Activated T-helper 1 cell treated with anti-CD3 and anti-CD28 coated beads, Interleukin-12 subunit alpha, Interleukin-12 subunit beta, Interleukin-2, Interleukin-4 antibody, amounts not matched to agents 30 ng/mL and 10 ng/mL and 1 ng/mL, durations not matched to agents 14 hours and 24 hours and 36 hours (primary cell): ENCODE measurements around the gene TIMP3. TPM values are rescaled to one million over a fixed set of nuclear protein-coding genes. Genes with fewer than 3 reads are reported as not detected.

Experiments
- DNase-seq: peaks from one replicate; pipeline ENCODE4 v3.0.0; 2021; ENCODE audit warnings: low spot score
- H3K27ac Mint-ChIP-seq: one replicate; pipeline ENCODE4 v1.8.0; 2021; ENCODE audit warnings: mild to moderate bottlenecking, mixed read lengths
- H3K27me3 Mint-ChIP-seq: one replicate; pipeline ENCODE4 v1.8.0; 2022; ENCODE audit warnings: mild to moderate bottlenecking, moderate library complexity, mixed read lengths; ENCODE audit not compliant: insufficient read depth
- H3K36me3 Mint-ChIP-seq: one replicate; pipeline ENCODE4 v1.8.0; 2021; ENCODE audit warnings: low read depth, mixed read lengths
- H3K4me1 Mint-ChIP-seq: one replicate; pipeline ENCODE4 v1.8.0; 2021; ENCODE audit warnings: low read depth, mixed read lengths
- H3K4me3 Mint-ChIP-seq: one replicate; pipeline ENCODE4 v1.8.0; 2021; ENCODE audit warnings: mild to moderate bottlenecking, moderate library complexity, mixed read lengths
- H3K9me3 Mint-ChIP-seq: one replicate; pipeline ENCODE4 v1.8.0; 2021; ENCODE audit warnings: mixed read lengths
- intact Hi-C: fragments of 100-400 bp; cut with micrococcal nuclease; formaldehyde crosslinking; loops from one replicate; pipeline ENCODE4 v1.15.1; 2024
- total RNA-seq: library from RNA; stranded (reverse); gene quantifications from 2 replicates; pipeline ENCODE4 v1.2.3, GENCODE V29; 2022

The TIMP3 gene
- total RNA-seq, 1 donor from 2014 or later = not detected

DNA sequence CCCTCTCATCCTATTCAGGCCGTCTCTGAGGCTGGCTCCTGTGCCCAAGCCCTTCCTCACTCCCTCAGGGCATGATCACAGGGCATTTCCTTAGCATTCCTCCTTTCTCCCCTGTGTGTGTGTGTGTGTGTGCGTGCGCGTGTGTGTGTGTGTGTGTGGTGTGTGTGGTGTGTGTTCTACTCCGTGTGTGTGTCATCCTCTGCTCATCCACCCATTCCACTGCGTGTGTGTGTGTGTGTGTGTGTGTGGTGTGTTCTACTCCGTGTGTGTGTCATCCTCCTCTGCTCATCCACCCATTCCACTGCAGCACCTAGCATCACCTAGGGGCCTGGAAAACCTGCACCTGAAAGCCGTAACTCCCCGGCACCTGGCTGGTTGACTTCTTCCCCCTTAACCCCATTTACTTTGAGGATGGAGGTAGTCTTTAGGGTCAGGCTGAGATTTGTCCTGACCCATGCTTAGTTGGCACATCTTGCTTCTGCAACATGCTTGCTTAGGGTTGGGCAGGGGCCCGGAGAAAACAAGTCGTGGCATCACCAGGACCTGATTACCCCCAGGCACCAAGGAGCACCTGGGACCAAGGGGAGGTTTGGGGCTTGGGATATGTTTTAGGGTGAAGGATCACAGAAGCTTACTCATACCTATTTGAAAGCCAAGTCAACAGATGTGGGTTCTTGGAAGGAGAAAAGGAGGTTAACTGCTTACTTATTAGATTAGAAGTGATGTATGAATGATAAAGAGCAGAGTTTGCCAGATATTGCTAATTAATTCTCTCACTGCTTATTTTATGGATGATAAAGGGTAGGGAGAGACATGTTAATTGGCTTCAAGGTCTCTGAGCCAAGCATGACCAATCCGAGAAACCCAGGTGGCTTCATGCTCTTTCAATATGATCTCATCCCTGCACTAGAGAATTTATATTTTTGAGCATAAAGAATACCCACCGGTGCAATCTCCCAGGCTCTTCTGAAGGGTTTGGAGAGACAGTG, 18.9 kb downstream of the TIMP3 start:
- H3K4me1 Mint-ChIP-seq = no peaks in the 10 kb centered on the region

DNA sequence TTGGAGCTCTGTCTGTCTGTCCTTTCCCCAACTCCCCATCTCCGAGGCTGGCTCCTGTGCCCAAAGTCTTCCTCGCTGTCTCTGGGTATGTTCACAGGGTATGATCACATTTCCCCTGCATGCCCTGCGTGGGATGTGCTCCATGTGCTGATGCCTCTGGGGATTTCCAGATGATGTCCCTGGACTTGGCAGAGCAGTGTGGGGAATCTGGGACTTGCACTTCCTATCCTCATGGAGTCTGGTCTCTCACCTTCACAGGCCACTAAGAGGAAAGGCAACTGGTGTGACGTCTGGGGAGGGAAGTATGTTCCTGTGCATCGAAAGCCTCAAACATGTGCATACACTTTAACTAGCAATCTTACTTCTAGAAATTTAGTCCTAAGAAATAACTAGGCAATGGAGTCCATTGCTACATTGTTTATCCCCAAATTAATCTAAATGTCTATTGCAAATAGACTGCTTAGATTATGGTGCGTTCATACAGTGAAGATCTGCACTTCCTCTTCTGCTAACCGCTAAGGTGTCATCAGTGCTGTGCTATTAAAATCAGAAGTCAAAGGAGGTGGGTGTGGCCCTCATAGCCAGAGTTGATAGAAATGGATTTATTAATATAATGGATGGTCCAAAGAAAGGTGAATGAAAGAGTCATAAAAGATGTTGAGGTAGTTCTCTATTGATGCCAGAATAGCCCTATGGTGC, 20.8 kb downstream of the TIMP3 start:
- Mint-ChIP-seq H3K9me3 (no peaks in the 10 kb centered on the region), H3K4me3 (no peak overlapping the region), H3K36me3 (no peaks in the 10 kb centered on the region), H3K27ac (no peak overlapping the region), H3K27me3 (peaks cover 3% of the 10 kb centered on the region), H3K4me1 (no peaks in the 10 kb centered on the region)
- no peak for DNase-seq
- intact Hi-C loops = no loop called here

More for the DNA sequence above, 18.9 kb downstream of the TIMP3 start:
- Mint-ChIP-seq H3K27me3 (peaks cover 5% of the 10 kb centered on the region), H3K4me3 (no peak overlapping the region), H3K36me3 (no peaks in the 10 kb centered on the region), H3K27ac (no peak overlapping the region), H3K9me3 (no peaks in the 10 kb centered on the region)
- no peak for DNase-seq
- intact Hi-C loops = no loop called here

- Mint-ChIP-seq H3K9me3 (no peaks in the 10 kb centered on the region), H3K27ac (no peak overlapping the region), H3K4me3 (no peak overlapping the region), H3K36me3 (no peaks in the 10 kb centered on the region), H3K4me1 (no peaks in the 10 kb centered on the region), H3K27me3 (peaks cover 3% of the 10 kb centered on the region)
- intact Hi-C loops = no loop called here
- no peak for DNase-seq
These were observed 21.7 kb downstream of the TIMP3 start for GRCh38 chr22:32823024-32823730.

DNA sequence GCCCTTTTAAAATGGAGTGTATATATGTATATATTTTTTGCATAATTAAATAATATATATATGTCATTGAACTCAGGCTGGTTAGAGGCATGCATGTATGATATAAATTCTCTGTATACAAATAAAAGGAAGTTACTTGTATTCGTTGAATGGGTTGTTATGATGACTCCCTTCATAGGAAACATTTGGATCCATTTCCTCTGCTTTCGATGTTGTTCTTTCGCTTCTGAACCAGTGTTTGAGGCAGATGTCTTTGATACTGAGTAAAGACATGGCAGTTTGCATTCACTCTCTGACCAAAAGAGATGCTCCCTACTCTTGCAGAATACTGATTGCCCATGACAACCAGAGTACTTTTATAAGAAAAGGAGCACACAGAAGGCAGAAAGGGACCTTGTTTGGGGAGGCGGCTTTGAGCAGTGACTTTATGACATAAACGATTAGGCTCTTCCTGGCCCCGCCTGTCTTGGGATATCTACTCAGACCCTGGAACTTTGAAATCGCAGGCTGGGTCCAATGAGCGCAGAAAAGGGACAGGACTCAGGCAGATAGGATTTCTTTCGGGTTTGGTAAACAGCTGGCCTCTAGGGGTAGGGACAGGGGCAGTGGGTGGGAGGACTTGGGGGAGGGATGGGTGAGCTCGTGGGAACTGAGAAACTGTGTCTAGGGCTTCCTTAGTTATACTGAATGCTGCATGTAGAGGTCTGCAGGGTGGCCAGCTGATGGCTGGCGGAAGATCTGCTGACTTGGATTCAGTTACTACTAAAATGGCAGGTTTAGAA, 23.2 kb downstream of the TIMP3 start:
- peaks cover 3% of the 10 kb centered on the region for H3K27me3 Mint-ChIP-seq
- H3K27ac Mint-ChIP-seq = no peak overlapping the region
- H3K36me3 Mint-ChIP-seq = no peaks in the 10 kb centered on the region
- H3K9me3 Mint-ChIP-seq = no peaks in the 10 kb centered on the region
- no peaks in the 10 kb centered on the region for H3K4me1 Mint-ChIP-seq
- intact Hi-C loops = no loop called here
- no peak for DNase-seq
- no peak overlapping the region for H3K4me3 Mint-ChIP-seq

DNA sequence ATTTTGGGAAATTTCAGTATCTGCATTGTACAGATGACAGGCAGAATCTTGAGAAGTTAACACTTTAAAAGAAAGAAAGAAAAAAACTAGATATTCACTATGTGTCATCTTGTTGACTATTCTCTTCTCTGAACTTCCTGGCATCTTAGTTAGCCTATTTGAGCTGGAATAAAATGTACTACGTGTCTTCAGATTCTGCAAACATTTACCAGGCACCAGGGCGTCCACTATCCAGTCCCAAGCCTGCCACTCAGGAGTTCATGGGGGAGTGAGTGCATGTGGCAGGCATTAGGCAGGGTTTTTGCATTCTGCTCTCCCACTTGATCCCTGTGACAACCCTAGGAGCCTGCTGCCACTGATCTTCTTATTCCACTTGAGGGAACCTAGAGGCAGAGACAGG, 25.0 kb downstream of the TIMP3 start:
- H3K9me3 Mint-ChIP-seq = no peaks in the 10 kb centered on the region
- H3K36me3 Mint-ChIP-seq = no peaks in the 10 kb centered on the region
- intact Hi-C loops = no loop called here
- H3K4me1 Mint-ChIP-seq = no peaks in the 10 kb centered on the region
- H3K4me3 Mint-ChIP-seq = no peak overlapping the region
- H3K27me3 Mint-ChIP-seq = peaks cover 3% of the 10 kb centered on the region
- H3K27ac Mint-ChIP-seq = no peak overlapping the region
- no peak for DNase-seq

GRCh38 chr22:32827049-32827602, 25.6 kb downstream of the TIMP3 start:
- Mint-ChIP-seq H3K36me3 (no peaks in the 10 kb centered on the region), H3K27ac (no peak overlapping the region), H3K4me3 (no peak overlapping the region), H3K27me3 (peaks cover 4% of the 10 kb centered on the region), H3K4me1 (no peaks in the 10 kb centered on the region), H3K9me3 (no peaks in the 10 kb centered on the region)
- no peak for DNase-seq
- intact Hi-C loops = no loop called here

DNA sequence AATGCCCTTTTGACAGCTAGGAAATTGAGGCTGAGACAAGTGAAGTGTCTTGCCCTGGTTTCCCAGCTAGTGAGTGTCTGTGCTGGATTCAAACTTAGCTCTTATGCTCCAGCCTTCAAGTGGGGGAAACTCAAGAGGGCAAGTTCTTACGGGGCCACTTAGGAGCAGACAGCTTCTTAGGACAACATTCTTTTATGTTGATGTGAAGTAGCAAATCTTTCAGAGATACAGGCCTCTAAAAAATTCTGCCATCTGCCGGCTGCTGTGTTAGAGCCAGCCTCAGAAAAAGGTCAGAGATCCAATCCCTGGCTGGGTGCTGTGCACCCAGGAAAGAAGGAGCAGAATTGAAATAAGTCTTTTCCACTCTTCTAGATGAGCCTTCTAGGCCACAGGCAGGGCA, 26.6 kb downstream of the TIMP3 start:
- Mint-ChIP-seq H3K27ac (no peak overlapping the region), H3K36me3 (no peaks in the 10 kb centered on the region), H3K9me3 (no peaks in the 10 kb centered on the region), H3K4me3 (no peak overlapping the region), H3K27me3 (peaks cover 2% of the 10 kb centered on the region), H3K4me1 (no peaks in the 10 kb centered on the region)
- intact Hi-C loops = no loop called here
- DNase-seq = no peak

GRCh38 chr22:32828561-32828960, 27.1 kb downstream of the TIMP3 start:
- Mint-ChIP-seq H3K36me3 (no peaks in the 10 kb centered on the region), H3K4me1 (no peaks in the 10 kb centered on the region), H3K4me3 (no peak overlapping the region), H3K9me3 (no peaks in the 10 kb centered on the region), H3K27ac (no peak overlapping the region), H3K27me3 (peaks cover 2% of the 10 kb centered on the region)
- intact Hi-C loops = no loop called here
- DNase-seq = no peak

DNA sequence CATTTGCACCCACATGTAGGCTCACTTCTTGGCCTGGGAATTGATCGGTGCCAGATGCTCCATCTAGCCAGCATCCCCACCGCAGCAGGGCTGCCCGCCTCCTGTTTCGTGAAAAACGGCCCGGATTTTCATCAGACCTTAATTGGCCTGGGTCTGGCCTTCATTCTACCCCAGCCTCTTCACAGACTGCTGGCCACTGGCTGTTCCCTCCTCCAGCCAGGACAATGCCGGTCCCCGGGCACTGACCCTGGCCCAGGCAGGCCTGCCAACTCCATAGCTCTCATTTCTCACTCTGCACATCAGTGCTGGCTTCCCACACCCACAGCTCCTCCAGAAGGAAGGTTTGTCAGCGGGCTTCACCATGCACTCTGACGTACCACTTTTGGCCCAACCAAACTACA, 27.9 kb downstream of the TIMP3 start:
- Mint-ChIP-seq H3K27ac (no peak overlapping the region), H3K4me1 (no peaks in the 10 kb centered on the region), H3K4me3 (no peak overlapping the region), H3K27me3 (peaks cover 2% of the 10 kb centered on the region), H3K36me3 (no peaks in the 10 kb centered on the region), H3K9me3 (no peaks in the 10 kb centered on the region)
- DNase-seq = no peak
- intact Hi-C loops = no loop called here

DNA sequence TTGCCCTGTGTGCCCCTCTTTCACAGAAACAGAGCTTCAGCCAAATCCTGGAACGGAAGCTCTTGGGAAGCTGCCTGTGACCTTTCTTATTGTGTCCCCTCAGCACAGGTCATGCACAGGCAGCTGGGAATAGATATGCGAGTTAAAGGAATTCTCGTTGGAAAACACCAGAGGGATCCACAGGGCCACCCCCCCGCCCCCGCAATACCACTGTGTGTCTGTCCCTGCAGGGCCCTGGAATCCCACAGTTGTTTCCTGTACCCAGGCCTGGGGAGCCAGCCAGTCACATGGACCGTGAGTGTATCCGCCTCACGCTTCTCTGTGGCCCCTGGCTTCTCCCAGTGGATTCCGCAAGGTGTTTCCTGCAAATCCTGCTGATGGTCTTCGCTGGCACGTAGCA, 29.0 kb downstream of the TIMP3 start:
- intact Hi-C loops = no loop called here

DNA sequence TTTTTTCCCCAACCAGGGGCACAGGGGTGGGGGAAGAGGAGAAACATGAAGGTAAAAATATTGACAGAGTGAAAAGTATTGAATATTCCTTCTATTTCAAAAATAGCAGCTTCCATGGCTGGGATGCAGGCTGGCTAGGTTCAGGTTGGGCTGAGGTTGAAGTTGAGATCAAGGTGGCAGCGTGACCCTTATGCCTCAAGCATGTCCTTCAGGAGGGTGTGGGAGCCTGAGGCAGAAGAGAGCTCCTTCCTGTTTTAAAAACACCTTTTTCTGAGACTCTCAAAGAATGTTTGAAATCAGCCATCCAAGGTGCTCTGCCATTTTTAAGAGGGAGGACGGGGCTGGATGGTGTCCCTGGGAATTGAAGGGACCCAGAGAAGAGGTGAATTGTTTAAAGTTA, 29.5 kb downstream of the TIMP3 start:
- H3K4me3 Mint-ChIP-seq = no peak overlapping the region
- no peak overlapping the region for H3K27ac Mint-ChIP-seq
- H3K27me3 Mint-ChIP-seq = peaks cover 2% of the 10 kb centered on the region
- intact Hi-C loops = no loop called here
- no peaks in the 10 kb centered on the region for H3K9me3 Mint-ChIP-seq
- H3K36me3 Mint-ChIP-seq = no peaks in the 10 kb centered on the region
- DNase-seq = no peak
- H3K4me1 Mint-ChIP-seq = no peaks in the 10 kb centered on the region

More for the DNA sequence above, 29.0 kb downstream of the TIMP3 start:
- H3K9me3 Mint-ChIP-seq = no peaks in the 10 kb centered on the region
- no peaks in the 10 kb centered on the region for H3K4me1 Mint-ChIP-seq
- no peaks in the 10 kb centered on the region for H3K36me3 Mint-ChIP-seq
- H3K27ac Mint-ChIP-seq = no peak overlapping the region
- DNase-seq = no peak
- peaks cover 2% of the 10 kb centered on the region for H3K27me3 Mint-ChIP-seq
- H3K4me3 Mint-ChIP-seq = no peak overlapping the region

GRCh38 chr22:32831584-32831983, 30.1 kb downstream of the TIMP3 start:
- no peak for DNase-seq
- H3K36me3 Mint-ChIP-seq = no peaks in the 10 kb centered on the region
- peaks cover 2% of the 10 kb centered on the region for H3K27me3 Mint-ChIP-seq
- no peaks in the 10 kb centered on the region for H3K4me1 Mint-ChIP-seq
- no peak overlapping the region for H3K27ac Mint-ChIP-seq
- no peak overlapping the region for H3K4me3 Mint-ChIP-seq
- no peaks in the 10 kb centered on the region for H3K9me3 Mint-ChIP-seq
- intact Hi-C loops = no loop called here
